ENCODE results near the gene ITPRID1.
"Not testable (repeated sequence)": the region's sequence is repeated elsewhere in the genome, so short reads cannot be mapped to it uniquely, and the experiment has no call there.

Gene ITPRID1

GRCh38 chr7:31518766-31519165, 4.9 kb downstream of the ITPRID1 start:
- H3K36me3 ChIP-seq (ENCODE audit: control insufficient read depth, insufficient read depth, low read length): no peaks in the 10 kb centered on the region

DNA sequence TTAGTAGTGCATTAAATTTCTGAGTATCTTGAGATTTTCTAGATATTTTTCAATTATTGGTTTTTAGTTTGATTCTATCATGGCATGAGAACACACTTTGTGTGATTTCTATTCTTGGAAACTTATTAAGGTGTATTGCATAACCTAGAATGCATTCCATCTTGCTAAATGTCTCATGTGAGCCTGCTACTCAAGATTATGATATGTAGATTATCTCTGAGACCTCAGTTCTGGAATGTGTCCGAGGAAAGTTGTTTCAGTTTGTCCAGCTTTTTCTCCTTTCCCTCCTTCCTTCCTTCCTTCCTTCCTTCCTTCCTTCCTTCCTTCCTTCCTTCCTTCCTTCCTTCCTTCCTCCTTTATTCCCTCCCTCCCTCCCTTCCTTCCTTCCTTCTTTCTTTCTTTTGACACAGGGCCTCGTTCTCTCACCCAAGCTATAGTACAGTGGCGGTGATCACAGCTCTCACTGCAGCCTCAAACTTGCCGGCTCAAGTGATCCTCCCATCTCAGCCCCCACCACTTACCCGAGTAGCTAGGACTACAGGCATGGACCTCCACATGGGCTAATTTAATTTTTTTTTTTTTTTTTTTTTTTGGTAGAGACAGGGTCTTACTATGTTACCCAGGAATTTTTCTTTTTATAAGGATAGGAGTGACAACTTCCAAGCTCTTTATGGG, 7.6 kb downstream of the ITPRID1 start:
- H3K36me3 ChIP-seq (ENCODE audit: control insufficient read depth, insufficient read depth, low read length): no peaks in the 10 kb centered on the region
- no peaks in the 10 kb centered on the region for H3K9me3 ChIP-seq (ENCODE audit: control insufficient read depth, insufficient read depth, low read length)
- no peaks in the 10 kb centered on the region for H3K27me3 ChIP-seq (ENCODE audit: control insufficient read depth, insufficient read depth, low read length)
- no peak overlapping the region for H3K4me3 ChIP-seq (ENCODE audit: low read depth, low read length)
- no peaks in the 10 kb centered on the region for H3K4me1 ChIP-seq (ENCODE audit: control insufficient read depth, insufficient read depth, low read length)
- no peak overlapping the region for H3K9ac ChIP-seq (ENCODE audit: low read depth, low read length)

More at GRCh38 chr7:31518766-31519165, 4.9 kb downstream of the ITPRID1 start:
- no peaks in the 10 kb centered on the region for H3K27me3 ChIP-seq (ENCODE audit: control insufficient read depth, insufficient read depth, low read length)
- H3K9ac ChIP-seq (ENCODE audit: low read depth, low read length): no peak overlapping the region
- no peak overlapping the region for H3K4me3 ChIP-seq (ENCODE audit: low read depth, low read length)
- no peaks in the 10 kb centered on the region for H3K9me3 ChIP-seq (ENCODE audit: control insufficient read depth, insufficient read depth, low read length)
- H3K4me1 ChIP-seq (ENCODE audit: control insufficient read depth, insufficient read depth, low read length): no peaks in the 10 kb centered on the region

DNA sequence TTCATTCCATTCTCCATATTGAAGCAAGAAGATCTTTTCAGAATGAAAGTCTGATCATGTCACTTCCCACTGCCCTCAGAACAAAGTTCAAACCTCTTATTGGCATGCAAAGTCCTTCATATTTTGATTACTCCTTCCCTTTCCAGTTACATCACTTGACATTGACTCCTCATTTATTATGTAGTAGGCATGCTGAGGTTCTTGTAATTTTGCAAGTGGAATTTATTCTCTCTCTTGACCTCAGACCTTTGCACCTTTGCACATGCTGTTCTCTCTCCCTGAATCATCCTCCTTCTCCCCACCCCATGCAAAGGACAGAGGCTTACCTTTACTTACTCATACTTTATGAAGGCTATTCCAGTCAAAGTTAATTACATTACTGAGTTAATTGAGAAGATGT, 13.0 kb downstream of the ITPRID1 start:
- Histone ChIP-seq H3K9ac (ENCODE audit: low read depth, low read length) (no peak overlapping the region), H3K27me3 (ENCODE audit: control insufficient read depth, insufficient read depth, low read length) (no peaks in the 10 kb centered on the region), H3K4me1 (ENCODE audit: control insufficient read depth, insufficient read depth, low read length) (no peaks in the 10 kb centered on the region), H3K9me3 (ENCODE audit: control insufficient read depth, insufficient read depth, low read length) (no peaks in the 10 kb centered on the region), H3K4me3 (ENCODE audit: low read depth, low read length) (no peak overlapping the region), H3K36me3 (ENCODE audit: control insufficient read depth, insufficient read depth, low read length) (no peaks in the 10 kb centered on the region)

- Histone ChIP-seq H3K4me1 (ENCODE audit: control insufficient read depth, insufficient read depth, low read length) (no peaks in the 10 kb centered on the region), H3K9ac (ENCODE audit: low read depth, low read length) (no peak overlapping the region), H3K4me3 (ENCODE audit: low read depth, low read length) (no peak overlapping the region), H3K36me3 (ENCODE audit: control insufficient read depth, insufficient read depth, low read length) (no peaks in the 10 kb centered on the region), H3K9me3 (ENCODE audit: control insufficient read depth, insufficient read depth, low read length) (no peaks in the 10 kb centered on the region), H3K27me3 (ENCODE audit: control insufficient read depth, insufficient read depth, low read length) (no peaks in the 10 kb centered on the region)
These were observed 15.2 kb downstream of the ITPRID1 start for GRCh38 chr7:31529103-31529502.

DNA sequence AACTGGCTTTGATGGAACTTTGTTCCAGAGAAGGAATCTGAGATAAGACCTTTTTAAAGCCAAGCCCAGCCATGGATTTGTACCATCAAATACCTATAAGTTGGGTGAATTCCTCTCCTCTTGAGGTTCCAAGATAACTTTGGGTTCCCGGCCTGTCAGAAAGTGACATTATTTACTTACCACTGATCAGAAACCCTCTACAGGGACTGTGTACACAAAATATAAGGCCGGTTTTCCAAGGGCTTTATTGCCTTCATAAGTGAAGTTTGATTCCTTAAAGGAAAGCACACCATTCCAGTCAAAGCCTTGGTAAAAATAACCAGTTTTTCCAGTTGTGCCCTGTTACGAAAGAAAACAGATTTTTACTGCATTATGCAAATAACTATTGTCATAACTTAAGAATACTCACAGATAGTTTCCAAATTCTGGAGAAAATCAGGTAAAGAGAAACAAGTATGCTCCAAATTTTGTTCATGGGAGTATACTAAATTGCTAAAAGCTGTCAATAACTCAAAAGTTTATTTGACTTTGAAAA, 26.8 kb downstream of the ITPRID1 start:
- not testable (repeated sequence) for H3K9ac ChIP-seq (ENCODE audit: low read depth, low read length); H3K4me3 ChIP-seq (ENCODE audit: low read depth, low read length); H3K9me3 ChIP-seq (ENCODE audit: control insufficient read depth, insufficient read depth, low read length); H3K4me1 ChIP-seq (ENCODE audit: control insufficient read depth, insufficient read depth, low read length); H3K36me3 ChIP-seq (ENCODE audit: control insufficient read depth, insufficient read depth, low read length); H3K27me3 ChIP-seq (ENCODE audit: control insufficient read depth, insufficient read depth, low read length)

DNA sequence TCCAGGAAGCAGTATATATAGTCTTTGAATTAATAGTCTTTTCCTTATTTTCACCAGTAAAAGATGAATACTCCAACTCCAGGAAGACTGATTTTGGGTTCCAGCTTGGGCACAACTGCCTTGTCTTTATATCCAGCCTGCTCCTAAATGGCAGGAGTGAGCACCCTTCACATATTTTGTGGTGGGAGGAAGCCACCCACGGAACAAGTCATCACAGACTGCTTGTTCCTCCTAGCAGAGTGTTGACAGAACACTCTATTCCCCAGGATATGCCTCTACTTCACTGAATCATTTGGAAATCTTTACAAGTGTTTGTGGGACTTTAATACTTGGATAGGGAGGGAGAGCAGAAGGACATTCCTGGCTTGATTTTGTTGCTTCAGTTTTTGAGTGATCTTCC, 31.7 kb downstream of the ITPRID1 start:
- H3K4me3 ChIP-seq (ENCODE audit: low read depth, low read length): no peak overlapping the region
- H3K36me3 ChIP-seq (ENCODE audit: control insufficient read depth, insufficient read depth, low read length): no peaks in the 10 kb centered on the region
- no peak overlapping the region for H3K9ac ChIP-seq (ENCODE audit: low read depth, low read length)
- H3K9me3 ChIP-seq (ENCODE audit: control insufficient read depth, insufficient read depth, low read length): no peaks in the 10 kb centered on the region
- no peaks in the 10 kb centered on the region for H3K4me1 ChIP-seq (ENCODE audit: control insufficient read depth, insufficient read depth, low read length)
- no peaks in the 10 kb centered on the region for H3K27me3 ChIP-seq (ENCODE audit: control insufficient read depth, insufficient read depth, low read length)

GRCh38 chr7:31549611-31550010, 35.7 kb downstream of the ITPRID1 start:
- no peak overlapping the region for H3K4me3 ChIP-seq (ENCODE audit: low read depth, low read length)
- no peaks in the 10 kb centered on the region for H3K27me3 ChIP-seq (ENCODE audit: control insufficient read depth, insufficient read depth, low read length)

GRCh38 chr7:31550432-31550831, 36.5 kb downstream of the ITPRID1 start:
- no peak overlapping the region for H3K4me3 ChIP-seq (ENCODE audit: low read depth, low read length)
- no peaks in the 10 kb centered on the region for H3K36me3 ChIP-seq (ENCODE audit: control insufficient read depth, insufficient read depth, low read length)
- H3K4me1 ChIP-seq (ENCODE audit: control insufficient read depth, insufficient read depth, low read length): no peaks in the 10 kb centered on the region
- no peak overlapping the region for H3K9ac ChIP-seq (ENCODE audit: low read depth, low read length)
- no peaks in the 10 kb centered on the region for H3K9me3 ChIP-seq (ENCODE audit: control insufficient read depth, insufficient read depth, low read length)
- no peaks in the 10 kb centered on the region for H3K27me3 ChIP-seq (ENCODE audit: control insufficient read depth, insufficient read depth, low read length)

More at GRCh38 chr7:31549611-31550010, 35.7 kb downstream of the ITPRID1 start:
- Histone ChIP-seq H3K36me3 (ENCODE audit: control insufficient read depth, insufficient read depth, low read length) (no peaks in the 10 kb centered on the region), H3K9me3 (ENCODE audit: control insufficient read depth, insufficient read depth, low read length) (no peaks in the 10 kb centered on the region), H3K9ac (ENCODE audit: low read depth, low read length) (no peak overlapping the region), H3K4me1 (ENCODE audit: control insufficient read depth, insufficient read depth, low read length) (no peaks in the 10 kb centered on the region)

- Histone ChIP-seq H3K9ac (ENCODE audit: low read depth, low read length) (no peak overlapping the region), H3K36me3 (ENCODE audit: control insufficient read depth, insufficient read depth, low read length) (no peaks in the 10 kb centered on the region), H3K9me3 (ENCODE audit: control insufficient read depth, insufficient read depth, low read length) (no peaks in the 10 kb centered on the region), H3K27me3 (ENCODE audit: control insufficient read depth, insufficient read depth, low read length) (no peaks in the 10 kb centered on the region), H3K4me1 (ENCODE audit: control insufficient read depth, insufficient read depth, low read length) (no peaks in the 10 kb centered on the region), H3K4me3 (ENCODE audit: low read depth, low read length) (no peak overlapping the region)
These were observed 39.8 kb downstream of the ITPRID1 start for GRCh38 chr7:31553661-31554081.

- Histone ChIP-seq H3K9ac (ENCODE audit: low read depth, low read length) (no peak overlapping the region), H3K36me3 (ENCODE audit: control insufficient read depth, insufficient read depth, low read length) (no peaks in the 10 kb centered on the region), H3K4me3 (ENCODE audit: low read depth, low read length) (no peak overlapping the region), H3K4me1 (ENCODE audit: control insufficient read depth, insufficient read depth, low read length) (peaks cover 23% of the 10 kb centered on the region), H3K27me3 (ENCODE audit: control insufficient read depth, insufficient read depth, low read length) (peaks cover 3% of the 10 kb centered on the region), H3K9me3 (ENCODE audit: control insufficient read depth, insufficient read depth, low read length) (no peaks in the 10 kb centered on the region)
These were observed 48.1 kb downstream of the ITPRID1 start for GRCh38 chr7:31562002-31562401.

DNA sequence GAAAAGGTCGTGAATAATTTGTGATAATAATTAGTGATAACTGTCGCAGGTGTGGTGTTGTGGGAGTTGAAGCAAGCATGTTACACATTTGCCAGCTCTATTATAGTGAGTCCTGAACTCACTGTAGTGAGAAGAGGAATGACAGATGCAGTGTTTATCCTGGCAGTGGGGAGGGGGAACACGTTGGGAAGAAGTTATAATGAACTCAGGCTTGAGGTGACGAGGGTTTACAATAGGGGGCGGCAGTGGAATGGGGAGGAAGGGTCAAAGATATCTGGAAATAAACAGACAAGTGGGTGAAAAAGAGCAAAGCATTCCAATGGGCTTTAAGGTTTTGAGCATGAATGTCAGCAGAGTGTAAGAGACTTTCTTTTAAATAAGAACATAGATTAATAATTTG, 49.6 kb downstream of the ITPRID1 start:
- Histone ChIP-seq H3K4me1 (ENCODE audit: control insufficient read depth, insufficient read depth, low read length) (peaks cover 23% of the 10 kb centered on the region), H3K27me3 (ENCODE audit: control insufficient read depth, insufficient read depth, low read length) (peaks cover 3% of the 10 kb centered on the region), H3K36me3 (ENCODE audit: control insufficient read depth, insufficient read depth, low read length) (no peaks in the 10 kb centered on the region), H3K9me3 (ENCODE audit: control insufficient read depth, insufficient read depth, low read length) (no peaks in the 10 kb centered on the region), H3K4me3 (ENCODE audit: low read depth, low read length) (no peak overlapping the region), H3K9ac (ENCODE audit: low read depth, low read length) (no peak overlapping the region)

- Histone ChIP-seq H3K9me3 (ENCODE audit: control insufficient read depth, insufficient read depth, low read length) (no peaks in the 10 kb centered on the region), H3K4me1 (ENCODE audit: control insufficient read depth, insufficient read depth, low read length) (peaks cover 23% of the 10 kb centered on the region), H3K4me3 (ENCODE audit: low read depth, low read length) (no peak overlapping the region), H3K9ac (ENCODE audit: low read depth, low read length) (no peak overlapping the region), H3K27me3 (ENCODE audit: control insufficient read depth, insufficient read depth, low read length) (peaks cover 3% of the 10 kb centered on the region), H3K36me3 (ENCODE audit: control insufficient read depth, insufficient read depth, low read length) (no peaks in the 10 kb centered on the region)
These were observed 50.1 kb downstream of the ITPRID1 start for GRCh38 chr7:31563951-31564350.
